OCI-LY3 (cell line): ENCODE results near the gene BHLHE40.

Experiments
- CTCF ChIP-seq: fragments of 200-600, 300-600 bp; sonication (generic); IDR thresholded peaks from 2 replicates; pipeline ENCODE4 v1.5.1; 2014; ENCODE audit warnings: antibody characterized with exemption, low read length, low read depth
- EZH2phosphoT487 ChIP-seq: fragments of 200-600 bp; shearing (Covaris generic); IDR thresholded peaks from 2 replicates; pipeline ENCODE4 v1.6.1; 2018; ENCODE audit warnings: antibody characterized with exemption, mixed run types, low read depth

- no peak for TF ChIP-seq CTCF
- TF ChIP-seq EZH2phosphoT487 = no peak
Observed at GRCh38 chr3:4981665-4982494, 2.6 kb downstream of the BHLHE40 start.
